ENCODE data around the gene PTGIS.
"Not testable (repeated sequence)": the region's sequence is repeated elsewhere in the genome, so short reads cannot be mapped to it uniquely, and the experiment has no call there.

PTGIS gene

GRCh38 chr20:49567421-49568277, at the start of gene PTGIS:
Gene PTGIS (minus strand): TSS chr20:49568137. CDS start chr20:49568116, 21 bp downstream.
- H3K27ac ChIP-seq, result no peak within 1 kb of the TSS
- ChIA-PET POLR2A (ENCODE audit: low non-redundant PET) (no interaction called here), CTCF (interaction anchor here (1.2 kb wide), 1 partner anchor 26 kb away, joined by 5 read pairs; no protein-coding TSS in a partner anchor)
- TF ChIP-seq CTCF (conservative IDR thresholded peaks at IDR 0.05; ENCODE audit: low read depth), result no peak
- DNase-seq (ENCODE audit: low spot score), result no peak

GRCh38 chr20:49617394-49617793, 49.5 kb upstream of the PTGIS start:
- CTCF ChIA-PET; POLR2A ChIA-PET (ENCODE audit: low non-redundant PET); H3K27ac ChIP-seq; DNase-seq (ENCODE audit: low spot score): not testable (repeated sequence)

GRCh38 chr20:49616154-49617007, 48.4 kb upstream of the PTGIS start:
- H3K27ac ChIP-seq, result peak overlapping the region; percentile 50
- ChIA-PET POLR2A (ENCODE audit: low non-redundant PET) (interaction anchor here (0.6 kb wide), 1 partner anchor 94 kb away, joined by 4 read pairs; no protein-coding TSS in a partner anchor), CTCF (interaction anchor here (0.6 to 2.1 kb wide), 4 partner anchors 74 to 273 kb away, joined by 3 to 9 read pairs (median 6); no protein-coding TSS in a partner anchor)
- DNase-seq (ENCODE audit: low spot score), result no peak
- TF ChIP-seq CTCF (conservative IDR thresholded peaks at IDR 0.05; ENCODE audit: low read depth), result no peak

GRCh38 chr20:49615401-49616153, 47.6 kb upstream of the PTGIS start:
- no peak for TF ChIP-seq CTCF (conservative IDR thresholded peaks at IDR 0.05; ENCODE audit: low read depth)
- peak; percentile 55 for DNase-seq (ENCODE audit: low spot score)
- POLR2A ChIA-PET (ENCODE audit: low non-redundant PET), result no interaction called here
- CTCF ChIA-PET, result interaction anchor here (1.7 to 2.1 kb wide), 3 partner anchors 73 to 273 kb away, joined by 8 to 11 read pairs (median 9); no protein-coding TSS in a partner anchor
- peak overlapping the region; percentile 50 for H3K27ac ChIP-seq

GRCh38 chr20:49615051-49615400, 47.1 kb upstream of the PTGIS start:
- CTCF ChIA-PET, result interaction anchor here (0.6 to 2.1 kb wide), 4 partner anchors 34 to 274 kb away, joined by 4 to 11 read pairs (median 8); no protein-coding TSS in a partner anchor
- DNase-seq (ENCODE audit: low spot score); POLR2A ChIA-PET (ENCODE audit: low non-redundant PET): not testable (repeated sequence)
- H3K27ac ChIP-seq, result peak overlapping the region; percentile 50

- POLR2A ChIA-PET (ENCODE audit: low non-redundant PET), result interaction anchor here (0.6 kb wide), 1 partner anchor 54 kb away, joined by 3 read pairs; no protein-coding TSS in a partner anchor
- no peak for DNase-seq (ENCODE audit: low spot score)
- CTCF ChIA-PET, result interaction anchor here (0.6 to 1.9 kb wide), 4 partner anchors 35 to 274 kb away, joined by 3 to 11 read pairs (median 4); no protein-coding TSS in a partner anchor
- no peak for TF ChIP-seq CTCF (conservative IDR thresholded peaks at IDR 0.05; ENCODE audit: low read depth)
- peak overlapping the region; percentile 50; the same call in 1 of the 2 replicates for H3K27ac ChIP-seq
Observed at GRCh38 chr20:49614338-49615050, 46.6 kb upstream of the PTGIS start.
